Heart left ventricle (tissue), 16 donors: ENCODE results near the gene SHISA5. TPM values are rescaled to one million over a fixed set of nuclear protein-coding genes. Genes with fewer than 3 reads are reported as not detected.
A peak's percentile ranks its signal among the peaks of the same experiment; 100 is the strongest.
"Not testable (repeated sequence)": the region's sequence is repeated elsewhere in the genome, so short reads cannot be mapped to it uniquely, and the experiment has no call there.

Experiments used
- ATAC-seq, 4 donors: fragments of 200-7000 bp; cut with Tn5 transposase; one replicate each; pipeline ENCODE4 v1.9.1; 2020 to 2022; ENCODE audit warnings: moderate library complexity in 4 of 4, mild to moderate bottlenecking in 3 of 4, moderate number of reproducible peaks in 1 of 4
- DNase-seq, 5 donors: peaks; one replicate each; pipeline ENCODE4 v3.0.0-alpha.2; 2020
- H3K27ac ChIP-seq, 12 donors: fragments of 200-600 bp; sonication (generic) in 4 of 12; one replicate each; pipeline versions ENCODE4 v1.5.0 to v1.8.0; 2016 to 2022; ENCODE audit warnings: mild to moderate bottlenecking in 2 of 12
- H3K27me3 ChIP-seq, 9 donors: fragments of 200-600 bp; sonication (generic) in 2 of 9; one replicate each; pipeline versions ENCODE4 v1.5.1 to v1.8.0; 2016 to 2022; ENCODE audit warnings: mild to moderate bottlenecking in 3 of 9
- H3K36me3 ChIP-seq, 9 donors: fragments of 200-600 bp; sonication (generic) in 2 of 9; one replicate each; pipeline versions ENCODE4 v1.5.0 to v1.8.0; 2018 to 2022; ENCODE audit warnings: mild to moderate bottlenecking in 2 of 9
- H3K4me1 ChIP-seq, 12 donors: fragments of 200-600 bp; sonication (generic) in 4 of 12; one replicate each; pipeline versions ENCODE4 v1.5.0 to v1.8.0; 2016 to 2022; ENCODE audit warnings: mild to moderate bottlenecking in 3 of 12
- H3K4me3 ChIP-seq, 12 donors: fragments of 200-600 bp; sonication (generic) in 4 of 12; one replicate each; pipeline versions ENCODE4 v1.5.0 to v1.8.0; 2017 to 2022; ENCODE audit warnings: mild to moderate bottlenecking in 9 of 12, moderate library complexity in 4 of 12
- H3K9me3 ChIP-seq, 12 donors: fragments of 200-600 bp; sonication (generic) in 4 of 12; one replicate each; pipeline versions ENCODE4 v1.5.0 to v1.8.0; 2016 to 2022; ENCODE audit warnings: mild to moderate bottlenecking in 1 of 12
- CTCF ChIP-seq, 12 donors: fragments of 200-600 bp; sonication (generic) in 4 of 12; IDR thresholded peaks; one replicate each; pipeline versions ENCODE4 v1.5.0 to v1.8.0; 2018 to 2022; ENCODE audit warnings: antibody characterized with exemption in 12 of 12, mild to moderate bottlenecking in 5 of 12
- POLR2A ChIP-seq, 2 donors: fragments of 450-650 bp; IDR thresholded peaks; one replicate each; pipeline ENCODE4 v1.6.1; 2017; ENCODE audit warnings: antibody characterized with exemption in 2 of 2, mild to moderate bottlenecking in 2 of 2, moderate library complexity in 2 of 2
- WGBS, 4 donors: extraction: QIAGEN DNeasy Blood & Tissue Kit in 2 of 4; methylation state at CpG; one replicate each; pipeline versions ENCODE4 v1.1.5 to v1.1.7; 2013 to 2018; 5-methylcytosine and 5-hydroxymethylcytosine counted together
- intact Hi-C, 10 donors: fragments of 100-400 bp; cut with DNase I; formaldehyde crosslinking; loops; one replicate each; pipeline versions ENCODE4 v1.11.1 to v1.14.2; 2022
- polyA plus RNA-seq, 2 donors: library from polyadenylated mRNA; stranded (reverse); fragments of 200-250 nt; gene quantifications; one replicate each; pipeline ENCODE4 v1.2.3, GENCODE V29; 2013
- total RNA-seq, 9 donors: library from RNA; depleted of rRNA in 2 of 9; stranded (reverse); fragments of >200 nt in 2 of 9; fragmentation: NEBNext Ultra II Directional in 3 of 9; extraction: Animal tissue kit (Norgen Biotek cat#: 25700) in 3 of 9; gene quantifications; one replicate each; pipeline versions ENCODE4 v1.1.0 to v1.2.4, GENCODE V29; 2016 to 2023
- donor health status: ischemic (EF 13 %, LVEDD 7.1; RV severe dilation, severe dysfunction).
- donor health status: healthy with polysubstance abuse.
- donor health status: DM: no; HTN: yes; CAD: no.
- donor health status: DM: no; HTN: no; CAD: no.
- donor health status: ischemic (EF 25% LVEDD 6.9; RV normal size, moderate dysfunction).
- donor health status: ischemic (EF 25% LVEDD 5.7; RV mildly dilated, moderate dysfunction).
- donor health status: healthy.
- donor health status: DM: yes; HTN: yes; CAD: no.
- donor health status: ischemic (EF 35%, LVEDD 5.7; RV mildly dilated, moderate dysfunction).
- donor health status: nonischemic (EF 11% LVEDD 7.7; RV severe dilation, severe dysfunction).
- donor health status: DM: yes; HTN: yes; CAD: no.
- donor health status: PGD.
- donor health status: ischemic (EF 29% LVEDD 5.4; RV normal size, mild dysfunction).
- donor health status: nonischemic (EF 23%, LVEDD 6.1; RV moderate dilation, normal function).

The SHISA5 gene
- total and polyA plus RNA-seq, 11 donors, result 25.8 to 124 (median 54.6) TPM

- Histone ChIP-seq H3K27ac (peak overlapping the region in 10 of 12 donors; percentile 3 to 88 (median 72)), H3K36me3 (peaks cover 0 to 17% (median 0%) of the 10 kb centered on the region in 9 donors), H3K4me1 (peaks cover 0 to 27% (median 14%) of the 10 kb centered on the region in 12 donors), H3K9me3 (no peaks in the 10 kb centered on the region), H3K4me3 (peak overlapping the region in 1 of 12 donors; percentile 25), H3K27me3 (no peaks in the 10 kb centered on the region)
- WGBS, 4 donors, result 72 to 80% (median 75%) methylated on average over 8 to 9 of the region's 9 CpGs
- ATAC-seq (peak in 1 of 4 donors; percentile 1), DNase-seq (no peak)
- TF ChIP-seq POLR2A (IDR thresholded peaks at IDR 0.05) (no peak), CTCF (IDR thresholded peaks at IDR 0.05) (no peak)
- intact Hi-C loops, result loop anchor here in 1 of 10 donors (10.0 kb wide), 1 partner anchor 207 kb away; the partner anchor contains the start of gene NCKIPSD
Observed at GRCh38 chr3:48477959-48478520, 25.9 kb downstream of the SHISA5 start.

GRCh38 chr3:48476426-48477053, 27.4 kb downstream of the SHISA5 start:
- intact Hi-C loops, result loop anchor here in 1 of 10 donors (10.0 kb wide), 1 partner anchor 208 kb away; the partner anchor contains the start of gene NCKIPSD
- ATAC-seq (no peak), DNase-seq (no peak)
- Histone ChIP-seq H3K36me3 (peaks cover 0 to 17% (median 0%) of the 10 kb centered on the region in 9 donors), H3K27ac (peak overlapping the region in 6 of 12 donors; percentile 34 to 88 (median 68)), H3K27me3 (no peaks in the 10 kb centered on the region), H3K4me1 (peaks cover 0 to 41% (median 22%) of the 10 kb centered on the region in 12 donors), H3K9me3 (no peaks in the 10 kb centered on the region), H3K4me3 (no peak overlapping the region)
- 92 to 94% (median 93%) methylated on average over 9 of the region's 9 CpGs for WGBS, 4 donors
- TF ChIP-seq POLR2A (IDR thresholded peaks at IDR 0.05), result no peak
- TF ChIP-seq CTCF (IDR thresholded peaks at IDR 0.05), result no peak

- DNase-seq (no peak), ATAC-seq (no peak)
- Histone ChIP-seq H3K9me3 (no peaks in the 10 kb centered on the region), H3K4me3 (no peak overlapping the region), H3K36me3 (peaks cover 0 to 19% (median 0%) of the 10 kb centered on the region in 9 donors), H3K27ac (no peak overlapping the region), H3K4me1 (peaks cover 7 to 55% (median 35%) of the 10 kb centered on the region in 12 donors), H3K27me3 (no peaks in the 10 kb centered on the region)
- TF ChIP-seq CTCF (IDR thresholded peaks at IDR 0.05) (no peak), POLR2A (IDR thresholded peaks at IDR 0.05) (no peak)
- intact Hi-C loops, result loop anchor here in 1 of 10 donors (10.0 kb wide), 1 partner anchor 210 kb away; the partner anchor contains the start of gene NCKIPSD
- WGBS, 4 donors, result 77 to 91% (median 89%) methylated on average over 10 to 11 of the region's 11 CpGs
Observed at GRCh38 chr3:48475188-48475587, 28.8 kb downstream of the SHISA5 start.

GRCh38 chr3:48474619-48475018, 29.4 kb downstream of the SHISA5 start:
- Histone ChIP-seq H3K4me3 (no peak overlapping the region), H3K9me3 (no peaks in the 10 kb centered on the region), H3K4me1 (peaks cover 9 to 55% (median 40%) of the 10 kb centered on the region in 12 donors), H3K27ac (peak overlapping the region in 1 of 12 donors; percentile 28), H3K36me3 (peaks cover 0 to 24% (median 0%) of the 10 kb centered on the region in 9 donors), H3K27me3 (no peaks in the 10 kb centered on the region)
- ATAC-seq (no peak), DNase-seq (no peak)
- intact Hi-C loops, result loop anchor here in 1 of 10 donors (10.0 kb wide), 1 partner anchor 210 kb away; the partner anchor contains the start of gene NCKIPSD
- TF ChIP-seq POLR2A (IDR thresholded peaks at IDR 0.05) (no peak), CTCF (IDR thresholded peaks at IDR 0.05) (no peak)
- 72 to 86% (median 80%) methylated on average over 4 of the region's 4 CpGs for WGBS, 4 donors

- Histone ChIP-seq H3K36me3 (peaks cover 0 to 26% (median 6%) of the 10 kb centered on the region in 9 donors), H3K27ac (peak overlapping the region in 9 of 12 donors; percentile 89 to 99 (median 97)), H3K4me1 (peaks cover 9 to 57% (median 46%) of the 10 kb centered on the region in 12 donors)
- H3K27me3 ChIP-seq, ATAC-seq, DNase-seq, H3K9me3 ChIP-seq, H3K4me3 ChIP-seq: not testable (repeated sequence)
- intact Hi-C loops, result loop anchor here in 1 of 10 donors (10.0 kb wide), 1 partner anchor 211 kb away; the partner anchor contains the start of gene NCKIPSD
- 85 to 94% (median 94%) methylated on average over 4 of the region's 4 CpGs for WGBS, 4 donors
Observed at GRCh38 chr3:48474031-48474430, 29.9 kb downstream of the SHISA5 start.
